ENCODE results near the gene RPL36A. TPM values are rescaled to one million over a fixed set of nuclear protein-coding genes. Genes with fewer than 3 reads are reported as not detected.

RPL36A gene
- total RNA-seq, 2 donors from 2014 or later = 495 to 1,021 TPM

- TF ChIP-seq CTCF (IDR thresholded peaks at IDR 0.05) = no peak
- no peaks in the 10 kb centered on the region for H3K4me1 ChIP-seq
- no peaks in the 10 kb centered on the region for H3K27me3 ChIP-seq
- no peaks in the 10 kb centered on the region for H3K36me3 ChIP-seq
- H3K27ac ChIP-seq = no peak overlapping the region
- no peak overlapping the region for H3K4me3 ChIP-seq
- DNase-seq (ENCODE audit: low spot score) = no peak
- no peaks in the 10 kb centered on the region for H3K9me3 ChIP-seq
These were observed 3.6 kb downstream of the RPL36A start for GRCh38 chrX:101394372-101394771.

GRCh38 chrX:101395789-101396188 lies 5.0 kb downstream of the RPL36A start:
- no peak for TF ChIP-seq CTCF (IDR thresholded peaks at IDR 0.05)
- H3K27ac ChIP-seq = no peak overlapping the region
- H3K4me1 ChIP-seq = no peaks in the 10 kb centered on the region
- DNase-seq (ENCODE audit: low spot score) = no peak
- no peaks in the 10 kb centered on the region for H3K9me3 ChIP-seq
- H3K36me3 ChIP-seq = no peaks in the 10 kb centered on the region
- no peak overlapping the region for H3K4me3 ChIP-seq
- no peaks in the 10 kb centered on the region for H3K27me3 ChIP-seq

- DNase-seq (ENCODE audit: low spot score) = no peak
- Histone ChIP-seq H3K27me3 (no peaks in the 10 kb centered on the region), H3K4me1 (no peaks in the 10 kb centered on the region), H3K27ac (no peak overlapping the region), H3K9me3 (no peaks in the 10 kb centered on the region), H3K36me3 (no peaks in the 10 kb centered on the region), H3K4me3 (no peak overlapping the region)
- TF ChIP-seq CTCF (IDR thresholded peaks at IDR 0.05) = no peak
These were observed 7.0 kb downstream of the RPL36A start for GRCh38 chrX:101397779-101398178.

- DNase-seq (ENCODE audit: low spot score) = no peak
- H3K27ac ChIP-seq = no peak overlapping the region
- no peak overlapping the region for H3K4me3 ChIP-seq
- no peaks in the 10 kb centered on the region for H3K36me3 ChIP-seq
- no peaks in the 10 kb centered on the region for H3K27me3 ChIP-seq
- H3K4me1 ChIP-seq = no peaks in the 10 kb centered on the region
- no peaks in the 10 kb centered on the region for H3K9me3 ChIP-seq
- no peak for TF ChIP-seq CTCF (IDR thresholded peaks at IDR 0.05)
These were observed 7.9 kb downstream of the RPL36A start for GRCh38 chrX:101398694-101399093.

- DNase-seq (ENCODE audit: low spot score) = no peak
- Histone ChIP-seq H3K27me3 (no peaks in the 10 kb centered on the region), H3K4me1 (no peaks in the 10 kb centered on the region), H3K4me3 (no peak overlapping the region), H3K36me3 (no peaks in the 10 kb centered on the region), H3K27ac (no peak overlapping the region), H3K9me3 (no peaks in the 10 kb centered on the region)
- no peak for TF ChIP-seq CTCF (IDR thresholded peaks at IDR 0.05)
These were observed 9.0 kb downstream of the RPL36A start for GRCh38 chrX:101399825-101400224.

- no peaks in the 10 kb centered on the region for H3K27me3 ChIP-seq
- peaks cover 0 to 21% of the 10 kb centered on the region in 2 donors for H3K4me1 ChIP-seq
- peak overlapping the region; percentile 89 to 90 for H3K27ac ChIP-seq
- peak overlapping the region; percentile 50 to 60 for H3K4me3 ChIP-seq
- DNase-seq (ENCODE audit: low spot score) = no peak
- no peaks in the 10 kb centered on the region for H3K36me3 ChIP-seq
- no peaks in the 10 kb centered on the region for H3K9me3 ChIP-seq
- TF ChIP-seq CTCF (IDR thresholded peaks at IDR 0.05) = no peak
These were observed 16.4 kb downstream of the RPL36A start for GRCh38 chrX:101407167-101407747.
